HG03575 (cell line): Measurements from ENCODE around the gene FBXL17.

Experiments used
- ATAC-seq: cut with Tn5 transposase; IDR thresholded peaks from one replicate; pipeline ENCODE4 v1.9.1; 2021; ENCODE audit not compliant: unreplicated experiment, insufficient number of reproducible peaks, low FRiP score; ENCODE audit errors: extremely low read depth

The FBXL17 gene

GRCh38 chr5:107864793-107865192 lies 517.1 kb downstream of the FBXL17 start:
- ATAC-seq = no peak

- ATAC-seq = no peak
These were observed 518.8 kb downstream of the FBXL17 start for GRCh38 chr5:107863125-107863524.

GRCh38 chr5:107861565-107861964 lies 520.3 kb downstream of the FBXL17 start:
- no peak for ATAC-seq

- ATAC-seq = no peak
These were observed 521.9 kb downstream of the FBXL17 start for GRCh38 chr5:107860044-107860443.

- no peak for ATAC-seq
These were observed 523.1 kb downstream of the FBXL17 start for GRCh38 chr5:107858788-107859187.

GRCh38 chr5:107858324-107858723 lies 523.6 kb downstream of the FBXL17 start:
- no peak for ATAC-seq

- no peak for ATAC-seq
These were observed 524.1 kb downstream of the FBXL17 start for GRCh38 chr5:107857785-107858184.

- ATAC-seq = no peak
These were observed 526.7 kb downstream of the FBXL17 start for GRCh38 chr5:107855171-107855570.

- ATAC-seq = no peak
These were observed 528.2 kb downstream of the FBXL17 start for GRCh38 chr5:107853696-107854095.

- ATAC-seq = no peak
These were observed 528.9 kb downstream of the FBXL17 start for GRCh38 chr5:107853031-107853430.

GRCh38 chr5:107849118-107849517 lies 532.8 kb downstream of the FBXL17 start:
- no peak for ATAC-seq

GRCh38 chr5:107840592-107840991 lies 541.3 kb downstream of the FBXL17 start:
- no peak for ATAC-seq

- no peak for ATAC-seq
These were observed 541.7 kb downstream of the FBXL17 start for GRCh38 chr5:107840161-107840560.

GRCh38 chr5:107835096-107835495 lies 546.8 kb downstream of the FBXL17 start:
- ATAC-seq = no peak

GRCh38 chr5:107832746-107833145 lies 549.2 kb downstream of the FBXL17 start:
- ATAC-seq = no peak

GRCh38 chr5:107831612-107832395 lies 550.1 kb downstream of the FBXL17 start:
- no peak for ATAC-seq

- ATAC-seq = no peak
These were observed 551.1 kb downstream of the FBXL17 start for GRCh38 chr5:107830750-107831149.

GRCh38 chr5:107826311-107827000 lies 555.4 kb downstream of the FBXL17 start:
- ATAC-seq = no peak

- no peak for ATAC-seq
These were observed 557.1 kb downstream of the FBXL17 start for GRCh38 chr5:107824821-107825220.

- no peak for ATAC-seq
These were observed 560.6 kb downstream of the FBXL17 start for GRCh38 chr5:107821288-107821687.
